Endodermal cell (in vitro differentiated cells): ENCODE measurements around the gene IFITM1. TPM values are rescaled to one million over a fixed set of nuclear protein-coding genes. Genes with fewer than 3 reads are reported as not detected.

Experiments
- DNase-seq: peaks from one replicate; pipeline ENCODE4 v3.0.0-alpha.2; 2017
- H3K27ac ChIP-seq: 2 replicates; pipeline ENCODE4 v1.5.1; 2013; ENCODE audit warnings: mild to moderate bottlenecking, low read depth, low read length, moderate library complexity
- H3K27me3 ChIP-seq: 2 replicates; pipeline ENCODE4 v1.6.1; 2013; ENCODE audit warnings: mild to moderate bottlenecking, low read length, moderate library complexity; ENCODE audit not compliant: insufficient read depth, control insufficient read depth, poor library complexity, severe bottlenecking
- H3K36me3 ChIP-seq: 2 replicates; pipeline ENCODE4 v1.7.0; 2013; ENCODE audit warnings: mild to moderate bottlenecking, low read length, moderate library complexity; ENCODE audit not compliant: control insufficient read depth, insufficient read depth
- H3K4me1 ChIP-seq: one replicate; pipeline ENCODE4 v1.7.0; 2013; ENCODE audit warnings: low read length; ENCODE audit not compliant: control insufficient read depth, insufficient read depth
- H3K4me3 ChIP-seq: 2 replicates; pipeline ENCODE4 v1.5.1; 2013; ENCODE audit warnings: mild to moderate bottlenecking, low read length, moderate library complexity
- H3K9ac ChIP-seq: 2 replicates; pipeline ENCODE4 v1.6.1; 2013; ENCODE audit warnings: mild to moderate bottlenecking, low read length, moderate library complexity; ENCODE audit not compliant: poor library complexity, severe bottlenecking; ENCODE audit errors: extremely low read depth
- H3K9me3 ChIP-seq: 2 replicates; pipeline ENCODE4 v1.6.1; 2013; ENCODE audit warnings: mild to moderate bottlenecking, low read length, moderate library complexity; ENCODE audit not compliant: control insufficient read depth
- H3K27ac Mint-ChIP-seq: 2 replicates; pipeline ENCODE4 v1.8.0; 2020; ENCODE audit warnings: mixed read lengths
- H3K27me3 Mint-ChIP-seq: 2 replicates; pipeline ENCODE4 v1.8.0; 2021; ENCODE audit warnings: mild to moderate bottlenecking, mixed read lengths; ENCODE audit not compliant: insufficient read depth
- H3K36me3 Mint-ChIP-seq: 2 replicates; pipeline ENCODE4 v1.8.0; 2020; ENCODE audit warnings: low read depth, mixed read lengths
- H3K4me1 Mint-ChIP-seq: 2 replicates; pipeline ENCODE4 v1.8.0; 2020; ENCODE audit warnings: mixed read lengths
- H3K4me3 Mint-ChIP-seq: 2 replicates; pipeline ENCODE4 v1.8.0; 2020; ENCODE audit warnings: mild to moderate bottlenecking, moderate library complexity, mixed read lengths
- H3K9me3 Mint-ChIP-seq: 2 replicates; pipeline ENCODE4 v1.8.0; 2020; ENCODE audit warnings: mild to moderate bottlenecking, mixed read lengths
- WGBS, 2 experiments: methylation state at CpG; one replicate each; pipeline versions ENCODE4 v1.1.5 to v1.1.7; 2013; ENCODE audit warnings: missing lambda C conversion rate in 2 of 2, mixed read lengths in 1 of 2; ENCODE audit not compliant: insufficient coverage in 1 of 2, insufficient read length in 1 of 2; 5-methylcytosine and 5-hydroxymethylcytosine counted together
- total RNA-seq, 2 donors: library from RNA; stranded (reverse); fragmentation: NEBNext Ultra II Directional in 1 of 2; extraction: Animal tissue kit (Norgen Biotek cat#: 25700) in 1 of 2; gene quantifications; 2 replicates in 1 of 2; 3 replicates in 1 of 2; pipeline ENCODE4 v1.2.1, GENCODE V29; 2021
- TF ChIP-seq, protein P1 (sequence below): fragments of 200-600 bp; sonication (generic); conservative IDR thresholded peaks from 2 replicates; pipeline ENCODE4 v1.5.0; 2021; ENCODE audit warnings: antibody characterized with exemption, mild to moderate bottlenecking

IFITM1 gene
- total RNA-seq, 2 donors from 2014 or later: 211 to 558 TPM

DNA sequence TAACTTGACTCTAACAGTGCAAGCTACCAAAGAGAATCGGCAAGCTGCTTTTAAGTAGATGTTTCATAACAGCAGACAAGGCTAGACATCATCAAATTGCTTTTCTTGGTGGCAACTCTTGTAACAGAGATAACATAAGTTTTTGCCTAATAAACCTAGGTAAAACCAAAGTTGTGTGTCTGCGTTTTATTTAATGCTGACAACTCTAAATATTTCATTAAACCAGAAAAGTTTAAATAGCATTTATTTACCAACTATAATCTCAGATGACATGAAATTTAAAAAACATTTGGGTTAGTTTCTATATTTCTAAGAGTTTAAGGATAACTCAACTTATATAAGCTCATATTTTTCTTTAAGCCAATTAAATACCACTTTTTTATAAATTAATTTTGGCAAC lies 26.1 kb downstream of the IFITM1 start:
- no peaks in the 10 kb centered on the region for H3K4me1 ChIP-seq
- H3K27me3 ChIP-seq: no peaks in the 10 kb centered on the region
- H3K9ac ChIP-seq: no peak overlapping the region
- no peaks in the 10 kb centered on the region for H3K9me3 ChIP-seq
- peak overlapping the region; percentile 60 for H3K27ac Mint-ChIP-seq
- H3K9me3 Mint-ChIP-seq: peaks cover 6% of the 10 kb centered on the region
- H3K4me1 Mint-ChIP-seq: peaks cover 29% of the 10 kb centered on the region
- no peaks in the 10 kb centered on the region for H3K36me3 Mint-ChIP-seq
- DNase-seq: no peak
- no peak overlapping the region for H3K4me3 Mint-ChIP-seq
- H3K27ac ChIP-seq: no peak overlapping the region
- H3K27me3 Mint-ChIP-seq: no peaks in the 10 kb centered on the region
- no peak overlapping the region for H3K4me3 ChIP-seq
- no peaks in the 10 kb centered on the region for H3K36me3 ChIP-seq
- WGBS, 2 experiments: 93 to 98% methylated on average over 2 of the region's 2 CpGs
- TF ChIP-seq, protein P1, sequence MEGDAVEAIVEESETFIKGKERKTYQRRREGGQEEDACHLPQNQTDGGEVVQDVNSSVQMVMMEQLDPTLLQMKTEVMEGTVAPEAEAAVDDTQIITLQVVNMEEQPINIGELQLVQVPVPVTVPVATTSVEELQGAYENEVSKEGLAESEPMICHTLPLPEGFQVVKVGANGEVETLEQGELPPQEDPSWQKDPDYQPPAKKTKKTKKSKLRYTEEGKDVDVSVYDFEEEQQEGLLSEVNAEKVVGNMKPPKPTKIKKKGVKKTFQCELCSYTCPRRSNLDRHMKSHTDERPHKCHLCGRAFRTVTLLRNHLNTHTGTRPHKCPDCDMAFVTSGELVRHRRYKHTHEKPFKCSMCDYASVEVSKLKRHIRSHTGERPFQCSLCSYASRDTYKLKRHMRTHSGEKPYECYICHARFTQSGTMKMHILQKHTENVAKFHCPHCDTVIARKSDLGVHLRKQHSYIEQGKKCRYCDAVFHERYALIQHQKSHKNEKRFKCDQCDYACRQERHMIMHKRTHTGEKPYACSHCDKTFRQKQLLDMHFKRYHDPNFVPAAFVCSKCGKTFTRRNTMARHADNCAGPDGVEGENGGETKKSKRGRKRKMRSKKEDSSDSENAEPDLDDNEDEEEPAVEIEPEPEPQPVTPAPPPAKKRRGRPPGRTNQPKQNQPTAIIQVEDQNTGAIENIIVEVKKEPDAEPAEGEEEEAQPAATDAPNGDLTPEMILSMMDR: no peak

DNA sequence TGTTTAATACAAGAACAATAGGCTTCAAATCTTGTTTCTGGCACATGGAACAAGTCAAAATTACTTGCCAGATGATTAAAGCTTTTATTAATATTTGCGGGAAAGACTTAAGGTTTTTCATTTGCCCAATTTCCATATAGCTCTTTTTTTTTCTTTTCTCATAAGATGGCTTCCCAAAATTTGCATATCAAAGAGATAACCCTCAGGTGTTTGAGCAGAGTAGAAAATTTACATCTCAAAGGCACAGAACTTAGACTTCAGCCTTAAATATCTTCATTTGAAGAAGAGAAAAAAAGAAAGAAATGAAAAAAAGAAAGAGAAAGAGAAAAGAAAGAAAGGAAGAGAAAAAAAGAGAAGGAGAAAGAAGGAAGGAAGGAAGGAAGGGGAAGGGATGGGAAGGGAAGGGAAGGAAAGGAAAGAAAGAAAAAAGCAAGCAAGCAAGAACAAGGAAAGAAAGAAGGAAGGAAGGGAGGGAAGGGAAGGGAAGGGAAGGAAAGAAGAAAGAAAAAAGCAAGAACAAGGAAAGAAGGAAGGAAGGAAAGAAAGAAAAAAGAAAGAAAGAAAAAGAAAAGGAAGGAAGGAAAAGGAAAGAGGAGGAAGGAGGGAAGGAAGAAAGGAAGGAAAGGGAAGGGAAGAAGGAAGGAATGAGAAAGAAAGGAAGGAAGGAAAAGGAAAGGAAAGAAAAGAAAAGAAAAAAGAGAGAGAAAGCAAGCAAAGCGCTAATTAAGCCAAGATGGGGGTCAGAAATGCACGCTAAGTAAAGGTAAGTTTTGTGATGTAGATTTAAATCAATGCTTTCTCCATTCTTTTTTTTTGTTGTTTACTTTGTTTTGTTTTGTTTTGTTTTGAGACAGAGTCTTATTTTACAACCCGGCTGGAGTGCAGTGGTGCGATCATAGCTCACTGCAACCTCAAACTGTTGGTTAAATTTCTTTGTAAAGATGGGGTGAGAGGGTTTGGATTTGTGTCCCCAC lies 27.0 kb downstream of the IFITM1 start:
- 60 to 63% methylated on average over 3 to 4 of the region's 5 CpGs for WGBS, 2 experiments
- H3K36me3 ChIP-seq: no peaks in the 10 kb centered on the region
- H3K27me3 Mint-ChIP-seq: no peaks in the 10 kb centered on the region
- H3K9ac ChIP-seq: no peak overlapping the region
- no peaks in the 10 kb centered on the region for H3K9me3 ChIP-seq
- TF ChIP-seq, protein P1: no peak
- H3K4me1 ChIP-seq: no peaks in the 10 kb centered on the region
- DNase-seq: no peak
- H3K4me3 ChIP-seq: no peak overlapping the region
- peak overlapping the region; percentile 90 for H3K27ac Mint-ChIP-seq
- no peaks in the 10 kb centered on the region for H3K27me3 ChIP-seq
- H3K4me3 Mint-ChIP-seq: peak overlapping the region; percentile 6
- peaks cover 23% of the 10 kb centered on the region for H3K4me1 Mint-ChIP-seq
- H3K27ac ChIP-seq: no peak overlapping the region
- H3K9me3 Mint-ChIP-seq: peaks cover 6% of the 10 kb centered on the region
- H3K36me3 Mint-ChIP-seq: no peaks in the 10 kb centered on the region

GRCh38 chr11:342328-342727 lies 28.5 kb downstream of the IFITM1 start:
- Histone ChIP-seq H3K27me3 (no peaks in the 10 kb centered on the region), H3K4me3 (no peak overlapping the region), H3K27ac (peak overlapping the region; percentile 26), H3K9me3 (no peaks in the 10 kb centered on the region), H3K9ac (no peak overlapping the region), H3K4me1 (no peaks in the 10 kb centered on the region), H3K36me3 (no peaks in the 10 kb centered on the region)
- WGBS, 2 experiments: 90 to 92% methylated on average over 3 of the region's 3 CpGs
- DNase-seq: no peak
- no peak overlapping the region for H3K4me3 Mint-ChIP-seq
- peaks cover 12% of the 10 kb centered on the region for H3K4me1 Mint-ChIP-seq
- TF ChIP-seq, protein P1: no peak
- H3K36me3 Mint-ChIP-seq: no peaks in the 10 kb centered on the region
- no peaks in the 10 kb centered on the region for H3K27me3 Mint-ChIP-seq
- no peak overlapping the region for H3K27ac Mint-ChIP-seq
- H3K9me3 Mint-ChIP-seq: peaks cover 6% of the 10 kb centered on the region
